Measurements from ENCODE around the gene LUZP1.

Gene LUZP1

GRCh38 chr1:23150742-23151141 lies 17.9 kb downstream of the LUZP1 start:
- DNase-seq, result no peak

DNA sequence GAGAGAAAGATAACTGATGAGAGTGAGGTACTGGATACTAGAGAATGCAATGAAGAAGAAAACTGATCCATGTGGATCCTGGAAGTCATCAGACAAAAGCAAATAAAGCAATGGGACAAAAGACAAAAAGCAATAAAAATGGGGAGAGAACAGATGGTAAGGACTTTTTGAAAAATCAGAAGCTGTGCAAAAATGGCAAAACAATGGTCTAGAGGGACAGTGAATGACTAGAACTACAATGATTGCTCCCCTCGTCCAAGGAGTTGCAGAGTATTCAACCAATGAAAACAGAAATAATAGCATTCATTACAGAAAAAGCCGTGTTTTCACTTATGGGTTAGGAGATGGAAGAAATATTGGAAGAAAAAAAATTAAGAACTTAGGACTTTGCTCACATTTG lies 18.5 kb downstream of the LUZP1 start:
- DNase-seq, result no peak

DNA sequence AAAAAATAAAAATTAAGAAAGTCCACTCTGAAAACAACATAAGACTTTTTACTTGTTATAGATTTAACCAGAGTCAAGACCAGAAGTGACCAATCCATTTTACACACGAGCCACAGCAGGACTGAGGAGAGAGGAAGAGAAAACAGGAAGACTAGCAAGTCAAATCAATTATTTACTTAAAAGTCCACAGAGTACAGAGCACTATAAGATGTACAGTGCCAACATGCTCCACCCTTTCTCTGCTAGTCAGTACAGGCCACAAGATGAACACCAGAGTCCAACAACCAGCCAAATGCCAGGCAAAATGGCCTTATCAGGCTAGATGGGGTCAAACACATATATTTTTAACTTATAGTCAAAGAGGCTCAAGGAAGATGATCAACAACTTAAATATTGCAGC lies 19.5 kb downstream of the LUZP1 start:
- DNase-seq, result no peak

DNA sequence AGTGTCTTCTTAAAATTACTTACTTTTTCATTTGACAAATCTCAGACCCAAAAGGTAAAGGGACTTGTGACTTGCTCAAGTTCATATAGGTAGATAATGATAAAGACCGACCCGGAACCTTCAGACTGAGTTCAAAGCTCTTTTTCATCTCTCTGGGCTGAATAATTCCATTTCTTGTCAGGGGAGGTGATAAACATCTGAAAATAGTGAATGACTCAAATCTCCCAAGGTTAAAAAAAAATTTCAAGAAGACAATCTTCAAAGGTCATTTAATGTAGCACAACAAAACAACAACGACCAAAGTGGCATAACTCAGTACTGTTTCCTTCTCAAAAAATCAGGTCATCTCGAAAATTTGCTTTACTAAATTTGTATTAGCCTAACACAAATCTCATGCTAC lies 20.6 kb downstream of the LUZP1 start:
- DNase-seq, result no peak

GRCh38 chr1:23140940-23141596 lies 27.6 kb downstream of the LUZP1 start:
- no peak for DNase-seq

DNA sequence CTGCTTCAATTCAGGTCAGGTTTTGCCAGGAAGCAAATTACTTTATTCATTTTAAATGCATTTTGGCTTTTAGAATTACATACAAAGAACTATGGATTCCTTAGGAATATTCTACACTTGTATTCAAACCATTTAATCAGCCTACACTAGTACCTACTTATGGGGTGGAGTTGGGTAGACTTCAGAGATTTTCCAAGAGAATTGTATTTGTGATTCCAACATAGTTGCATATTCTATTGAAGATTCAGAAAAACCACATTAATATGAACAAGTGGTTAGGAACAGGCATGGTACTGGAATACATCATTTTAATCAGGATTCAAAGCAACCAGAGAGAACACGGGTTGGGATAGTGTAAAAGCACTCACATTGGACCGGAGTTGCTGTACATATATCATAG lies 33.4 kb downstream of the LUZP1 start:
- no peak for DNase-seq

GRCh38 chr1:23134055-23134454 lies 34.6 kb downstream of the LUZP1 start:
- no peak for DNase-seq

DNA sequence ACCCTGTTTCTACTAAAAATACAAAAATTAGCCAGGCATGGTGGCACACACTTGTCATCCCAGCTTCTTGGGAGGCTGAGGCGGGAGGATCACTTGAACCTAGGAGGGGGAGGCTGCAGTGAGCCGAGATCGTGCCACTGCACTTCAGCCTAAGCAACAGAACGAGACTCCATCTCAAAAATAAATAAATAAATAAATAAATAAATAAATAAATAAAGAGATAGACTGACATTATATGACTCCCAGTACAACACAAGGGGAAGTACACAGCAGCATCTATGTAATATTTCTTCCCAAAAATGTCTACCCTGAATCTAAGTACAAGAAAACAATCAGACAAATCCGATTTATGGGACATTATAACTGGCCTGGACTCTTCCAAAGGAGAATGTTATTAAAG lies 35.1 kb downstream of the LUZP1 start:
- no peak for DNase-seq

GRCh38 chr1:23132033-23132432 lies 36.6 kb downstream of the LUZP1 start:
- DNase-seq, result no peak

DNA sequence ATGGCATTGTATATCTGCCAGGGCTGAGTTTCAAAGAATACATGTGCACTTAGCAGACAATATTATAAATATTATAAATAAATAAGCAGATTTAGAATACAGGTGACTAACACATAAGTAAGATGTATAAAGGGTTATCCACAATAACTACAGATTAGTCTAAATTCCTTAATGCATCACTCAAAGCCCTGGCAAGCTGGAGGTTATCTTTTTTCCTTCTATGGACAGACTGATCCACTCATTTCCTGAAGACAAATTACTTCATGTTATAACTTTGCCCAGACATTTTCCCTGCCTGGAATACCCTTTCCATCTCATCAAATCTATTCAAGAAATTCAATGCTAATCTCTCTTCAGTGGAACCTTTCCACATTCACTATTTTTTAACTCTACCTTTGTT lies 38.8 kb downstream of the LUZP1 start:
- no peak for DNase-seq

DNA sequence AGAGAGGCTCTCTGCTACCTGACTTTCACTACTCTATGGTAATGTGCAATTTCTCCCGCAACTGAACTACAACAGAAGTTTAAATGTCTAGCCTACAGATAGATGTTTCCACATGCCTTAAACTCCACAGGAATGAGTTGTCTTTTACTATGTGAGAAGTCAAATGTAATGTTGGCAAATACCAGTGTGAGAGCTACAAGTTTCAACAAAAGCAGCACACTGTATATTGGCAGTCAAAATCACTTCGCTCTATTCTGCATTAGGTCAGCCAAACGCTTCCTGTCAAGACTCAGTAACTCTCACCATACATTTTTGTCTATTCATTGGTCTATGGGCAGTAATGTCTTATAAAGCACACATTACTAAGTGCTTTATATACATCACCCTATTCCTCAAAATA lies 41.9 kb downstream of the LUZP1 start:
- no peak for DNase-seq

DNA sequence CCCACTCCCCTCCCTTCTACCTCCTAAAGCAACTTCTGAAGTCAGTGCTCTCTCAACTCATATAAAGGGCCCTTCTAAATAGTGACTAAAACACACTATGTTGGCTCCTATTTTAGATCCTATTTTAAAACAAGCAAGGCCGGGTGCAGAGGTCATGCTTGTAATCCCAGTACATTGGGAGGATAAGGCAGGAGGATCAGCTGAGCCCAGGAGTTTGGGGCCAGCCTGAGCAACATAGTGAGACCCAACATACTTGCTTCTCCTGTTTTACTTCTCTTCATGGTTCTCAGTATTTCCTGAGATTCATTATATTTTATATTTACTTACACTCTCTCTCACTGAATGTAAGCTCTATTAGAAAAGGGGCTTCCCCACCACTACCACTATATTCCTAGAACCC lies 42.5 kb downstream of the LUZP1 start:
- no peak for DNase-seq

DNA sequence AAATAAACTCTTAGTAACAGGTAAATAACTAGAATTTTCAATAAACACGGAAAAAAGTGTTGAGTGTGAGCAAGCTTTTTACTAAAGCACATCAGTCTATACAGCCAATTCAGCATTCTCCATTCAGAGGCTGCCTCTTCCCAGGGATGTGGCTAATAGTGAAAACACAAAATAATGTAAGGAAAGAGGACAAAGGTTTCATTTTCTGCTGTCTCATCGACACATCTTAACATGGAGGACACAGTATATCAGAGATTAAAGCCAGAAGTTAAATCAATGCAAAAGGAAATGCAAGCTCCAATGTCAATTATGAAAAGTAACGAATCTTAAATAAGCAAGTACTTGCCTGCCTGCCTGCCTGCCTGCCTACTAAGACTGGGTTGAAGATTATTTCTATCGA lies 43.2 kb downstream of the LUZP1 start:
- DNase-seq, result no peak

GRCh38 chr1:23124259-23125026 lies 44.2 kb downstream of the LUZP1 start:
- DNase-seq, result no peak

DNA sequence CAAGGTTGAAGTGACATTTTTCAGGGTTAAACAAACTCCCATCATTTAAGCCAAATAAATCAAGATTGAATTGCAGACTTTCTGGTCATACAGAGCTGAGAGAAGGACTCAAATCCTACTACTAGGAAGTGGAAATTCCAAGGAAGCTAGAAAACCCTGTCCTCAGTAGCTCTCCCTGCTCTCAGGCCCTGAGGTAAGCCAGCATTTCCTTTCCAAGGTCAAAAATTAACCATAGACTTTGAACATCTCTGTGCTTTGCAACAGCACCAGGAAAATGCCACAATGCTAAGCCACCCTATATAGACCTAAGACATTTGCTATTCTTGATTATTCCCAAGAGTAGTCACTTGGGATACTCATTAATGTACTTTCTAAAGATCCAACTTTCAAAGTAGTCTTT lies 45.1 kb downstream of the LUZP1 start:
- DNase-seq, result no peak

- DNase-seq, result no peak
Observed at GRCh38 chr1:23122796-23123195, 45.9 kb downstream of the LUZP1 start.

DNA sequence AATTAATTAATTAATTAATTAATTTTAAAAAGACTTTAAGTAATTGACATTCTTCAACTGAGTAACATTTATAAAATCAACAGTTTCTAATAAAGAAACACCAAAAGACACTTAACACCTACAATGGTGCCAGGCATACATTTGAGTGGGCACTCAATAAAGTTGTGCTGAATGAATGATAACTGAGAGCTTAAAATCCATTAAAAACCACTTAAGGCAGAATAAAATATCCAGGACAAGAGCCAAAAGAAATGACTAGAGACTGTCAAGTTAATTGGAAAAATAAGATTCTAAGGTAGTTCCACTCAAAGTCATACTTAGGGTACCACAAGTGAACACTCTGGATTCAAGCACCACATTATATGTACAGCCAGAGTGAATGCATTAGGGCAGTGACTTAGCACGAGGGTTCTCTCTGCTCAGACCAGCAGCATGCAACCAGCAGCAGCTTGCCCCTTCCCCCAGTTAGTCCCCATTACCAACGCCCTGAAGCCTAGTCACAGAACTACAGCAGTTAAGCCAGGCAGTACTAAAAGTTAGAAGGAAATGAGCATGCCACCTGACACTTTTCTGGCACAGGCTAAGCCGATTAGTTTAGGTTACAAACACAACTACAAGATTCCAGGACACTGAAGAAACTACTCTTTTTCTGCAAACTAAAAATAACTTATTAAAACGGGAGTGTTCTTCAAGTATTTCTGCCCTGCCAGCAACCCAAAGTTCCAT lies 46.5 kb downstream of the LUZP1 start:
- DNase-seq, result no peak

GRCh38 chr1:23120383-23120782 lies 48.3 kb downstream of the LUZP1 start:
- no peak for DNase-seq

- no peak for DNase-seq
Observed at GRCh38 chr1:23118957-23119792, 49.5 kb downstream of the LUZP1 start.

DNA sequence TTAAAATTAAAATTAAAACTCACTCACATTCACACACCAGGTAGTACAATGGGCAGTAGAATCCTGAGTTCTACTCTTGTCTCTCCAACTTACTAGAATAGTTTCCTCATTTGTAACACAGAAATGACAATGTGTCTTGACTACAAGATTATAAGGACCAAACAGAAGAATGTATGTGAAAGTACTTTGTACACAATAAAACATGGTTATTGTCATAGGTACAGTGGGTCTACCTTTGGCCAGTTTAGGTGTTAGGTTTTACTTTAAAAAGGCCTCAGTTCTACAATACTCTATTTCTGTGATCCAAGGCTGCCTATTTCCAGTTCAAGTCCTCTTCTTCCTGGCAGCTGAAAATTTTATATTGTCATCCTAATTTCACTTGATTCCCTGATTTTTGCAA lies 50.2 kb downstream of the LUZP1 start:
- no peak for DNase-seq

- DNase-seq, result no peak
Observed at GRCh38 chr1:23116921-23117699, 51.5 kb downstream of the LUZP1 start.

- DNase-seq, result no peak
Observed at GRCh38 chr1:23116216-23116836, 52.3 kb downstream of the LUZP1 start.
